Measurements from ENCODE around the gene BTBD1. TPM values are rescaled to one million over a fixed set of nuclear protein-coding genes. Genes with fewer than 3 reads are reported as not detected.
A peak's percentile ranks its signal among the peaks of the same experiment; 100 is the strongest.

Gene BTBD1
- total RNA-seq, 1 experiment from 2014 or later, result 58.3 TPM

DNA sequence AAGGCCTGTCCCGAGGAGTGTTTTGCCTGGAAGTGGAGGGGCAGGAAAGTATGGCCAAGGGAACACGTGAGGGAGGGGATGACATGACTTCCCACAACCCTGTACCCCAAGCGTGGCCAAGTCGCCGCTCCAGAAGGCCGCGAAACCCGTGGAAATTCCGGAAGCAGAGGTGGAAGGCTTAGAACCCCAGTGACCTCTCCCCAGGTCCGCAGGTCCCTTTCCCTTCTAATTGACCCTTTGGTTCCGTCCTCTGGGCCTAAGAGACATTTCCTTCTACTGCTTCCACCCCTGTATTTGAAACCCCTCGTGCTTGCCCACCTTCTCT lies 548 bp upstream of the BTBD1 start:
- ChIA-PET CTCF (no interaction called here), POLR2A (ENCODE audit: low non-redundant PET) (no interaction called here)
- BruUV-seq (replicated peaks), result no TSS peak
- H3K36me3 ChIP-seq (ENCODE audit: insufficient read depth, low read length, poor library complexity, severe bottlenecking), result no peaks in the 10 kb centered on the region
- no peaks in the 10 kb centered on the region for H3K9me3 ChIP-seq (ENCODE audit: low read depth, low read length, poor library complexity, severe bottlenecking)
- DNase-seq (ENCODE audit: low spot score), result no peak
- no peaks in the 10 kb centered on the region for H3K27me3 ChIP-seq (replicated peaks; ENCODE audit: insufficient read depth, low read depth, low read length, poor library complexity)
- peak overlapping the region; percentile 95 for H3K4me3 ChIP-seq (ENCODE audit: low read depth, low read length, poor library complexity, severe bottlenecking)
- TF ChIP-seq EZH2 (IDR thresholded peaks at IDR 0.05; ENCODE audit: borderline replicate concordance, low read depth, low read length, poor library complexity, severe bottlenecking), result no peak
- TF ChIP-seq, protein P1, sequence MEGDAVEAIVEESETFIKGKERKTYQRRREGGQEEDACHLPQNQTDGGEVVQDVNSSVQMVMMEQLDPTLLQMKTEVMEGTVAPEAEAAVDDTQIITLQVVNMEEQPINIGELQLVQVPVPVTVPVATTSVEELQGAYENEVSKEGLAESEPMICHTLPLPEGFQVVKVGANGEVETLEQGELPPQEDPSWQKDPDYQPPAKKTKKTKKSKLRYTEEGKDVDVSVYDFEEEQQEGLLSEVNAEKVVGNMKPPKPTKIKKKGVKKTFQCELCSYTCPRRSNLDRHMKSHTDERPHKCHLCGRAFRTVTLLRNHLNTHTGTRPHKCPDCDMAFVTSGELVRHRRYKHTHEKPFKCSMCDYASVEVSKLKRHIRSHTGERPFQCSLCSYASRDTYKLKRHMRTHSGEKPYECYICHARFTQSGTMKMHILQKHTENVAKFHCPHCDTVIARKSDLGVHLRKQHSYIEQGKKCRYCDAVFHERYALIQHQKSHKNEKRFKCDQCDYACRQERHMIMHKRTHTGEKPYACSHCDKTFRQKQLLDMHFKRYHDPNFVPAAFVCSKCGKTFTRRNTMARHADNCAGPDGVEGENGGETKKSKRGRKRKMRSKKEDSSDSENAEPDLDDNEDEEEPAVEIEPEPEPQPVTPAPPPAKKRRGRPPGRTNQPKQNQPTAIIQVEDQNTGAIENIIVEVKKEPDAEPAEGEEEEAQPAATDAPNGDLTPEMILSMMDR (conservative IDR thresholded peaks at IDR 0.05; ENCODE audit: low read depth, low read length), result no peak
- intact Hi-C loops (cut with micrococcal nuclease; ENCODE audit: unreplicated experiment), result no loop called here
- H3K27ac ChIP-seq (ENCODE audit: low read depth, low read length, poor library complexity, severe bottlenecking), result peak overlapping the region; percentile 91
- peaks cover 29% of the 10 kb centered on the region for H3K4me1 ChIP-seq (ENCODE audit: insufficient read depth, low read length, poor library complexity, severe bottlenecking)

DNA sequence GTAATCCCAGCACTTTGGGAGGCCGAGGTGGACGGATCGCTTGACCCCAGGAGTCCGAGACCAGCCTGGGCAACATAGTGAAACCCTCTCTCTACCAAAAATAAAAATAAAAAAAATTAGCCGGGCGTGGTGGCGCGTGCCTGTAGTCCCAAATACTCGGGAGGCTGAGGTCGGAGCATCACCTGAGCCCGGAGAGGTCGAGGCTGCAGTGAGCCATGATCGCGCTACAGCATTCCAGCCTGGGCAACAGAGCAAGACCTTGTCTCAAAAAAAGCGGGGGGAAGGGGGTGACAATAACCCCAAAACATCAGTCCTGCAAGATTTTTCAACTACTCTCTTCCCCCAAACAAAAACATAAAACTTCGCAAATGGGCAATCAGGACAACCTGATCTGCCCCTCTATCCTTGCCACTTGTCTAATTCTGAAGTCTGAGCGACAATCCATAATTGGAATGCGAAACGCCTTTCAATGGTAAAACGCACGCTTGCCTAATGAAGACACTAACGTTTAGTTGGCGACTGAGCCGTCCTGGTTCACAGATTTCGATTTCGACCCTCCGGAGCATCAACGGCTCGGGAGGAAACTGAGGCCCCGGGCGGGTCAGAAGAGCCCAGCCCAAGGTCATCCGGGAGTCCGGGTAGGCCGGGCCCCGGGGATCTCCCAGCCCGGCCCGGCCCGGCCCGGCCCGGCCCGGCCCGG lies 868 bp downstream of the BTBD1 start:
- ChIA-PET CTCF (no interaction called here), POLR2A (ENCODE audit: low non-redundant PET) (interaction anchor here (0.7 kb wide), 1 partner anchor 12 kb away, joined by 6 read pairs; no protein-coding TSS in a partner anchor)
- H3K36me3 ChIP-seq (ENCODE audit: insufficient read depth, low read length, poor library complexity, severe bottlenecking), result no peaks in the 10 kb centered on the region
- TF ChIP-seq, protein P1 (conservative IDR thresholded peaks at IDR 0.05; ENCODE audit: low read depth, low read length), result no peak
- no peak for TF ChIP-seq EZH2 (IDR thresholded peaks at IDR 0.05; ENCODE audit: borderline replicate concordance, low read depth, low read length, poor library complexity, severe bottlenecking)
- peak overlapping the region; percentile 95 for H3K4me3 ChIP-seq (ENCODE audit: low read depth, low read length, poor library complexity, severe bottlenecking)
- peak overlapping the region; percentile 91 for H3K27ac ChIP-seq (ENCODE audit: low read depth, low read length, poor library complexity, severe bottlenecking)
- peaks cover 42% of the 10 kb centered on the region for H3K4me1 ChIP-seq (ENCODE audit: insufficient read depth, low read length, poor library complexity, severe bottlenecking)
- intact Hi-C loops (cut with micrococcal nuclease; ENCODE audit: unreplicated experiment), result no loop called here
- no peaks in the 10 kb centered on the region for H3K9me3 ChIP-seq (ENCODE audit: low read depth, low read length, poor library complexity, severe bottlenecking)
- no TSS peak for BruUV-seq (replicated peaks)
- DNase-seq (ENCODE audit: low spot score), result peak; percentile 41
- no peaks in the 10 kb centered on the region for H3K27me3 ChIP-seq (replicated peaks; ENCODE audit: insufficient read depth, low read depth, low read length, poor library complexity)

DNA sequence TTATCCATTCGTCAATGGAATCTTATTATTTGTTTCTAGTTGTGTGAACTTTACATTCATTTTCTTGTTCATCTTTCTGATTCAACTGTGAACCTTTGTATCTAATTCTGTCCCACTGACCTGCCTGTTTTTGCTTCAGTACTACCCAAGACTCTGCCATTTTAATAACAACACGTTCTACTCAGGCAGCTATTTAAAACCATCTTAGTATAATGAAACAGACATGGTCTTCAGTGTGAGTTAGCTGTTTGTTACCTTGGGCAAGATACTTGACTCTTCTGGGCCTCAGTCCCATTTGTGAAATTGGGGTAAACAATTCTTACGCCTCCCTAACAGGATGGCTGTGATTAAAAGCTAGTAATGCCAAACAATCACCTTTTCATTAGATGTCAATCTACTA lies 1.6 kb downstream of the BTBD1 start:
- no peaks in the 10 kb centered on the region for H3K27me3 ChIP-seq (replicated peaks; ENCODE audit: insufficient read depth, low read depth, low read length, poor library complexity)
- peak overlapping the region; percentile 91 for H3K27ac ChIP-seq (ENCODE audit: low read depth, low read length, poor library complexity, severe bottlenecking)
- H3K4me3 ChIP-seq (ENCODE audit: low read depth, low read length, poor library complexity, severe bottlenecking), result peak overlapping the region; percentile 95
- intact Hi-C loops (cut with micrococcal nuclease; ENCODE audit: unreplicated experiment), result no loop called here
- peaks cover 48% of the 10 kb centered on the region for H3K4me1 ChIP-seq (ENCODE audit: insufficient read depth, low read length, poor library complexity, severe bottlenecking)
- ChIA-PET CTCF (no interaction called here), POLR2A (ENCODE audit: low non-redundant PET) (no interaction called here)
- no peak for DNase-seq (ENCODE audit: low spot score)
- BruUV-seq (replicated peaks), result no TSS peak
- no peaks in the 10 kb centered on the region for H3K9me3 ChIP-seq (ENCODE audit: low read depth, low read length, poor library complexity, severe bottlenecking)
- H3K36me3 ChIP-seq (ENCODE audit: insufficient read depth, low read length, poor library complexity, severe bottlenecking), result no peaks in the 10 kb centered on the region
- TF ChIP-seq, protein P1 (conservative IDR thresholded peaks at IDR 0.05; ENCODE audit: low read depth, low read length), result no peak
- TF ChIP-seq EZH2 (IDR thresholded peaks at IDR 0.05; ENCODE audit: borderline replicate concordance, low read depth, low read length, poor library complexity, severe bottlenecking), result no peak

Data from A673 (cell line).